B cell (primary cell): ENCODE data around the gene TCEAL7. TPM values are rescaled to one million over a fixed set of nuclear protein-coding genes. Genes with fewer than 3 reads are reported as not detected.

Experiments used
- ATAC-seq: fragments of 200-7000 bp; cut with Tn5 transposase; one replicate; pipeline ENCODE4 v1.10.0; 2021; ENCODE audit warnings: low read depth, mild to moderate bottlenecking, moderate number of reproducible peaks, moderate library complexity
- CTCF ChIA-PET: fragments of 350-600 bp; sonication (Branson Sonifier 250); formaldehyde crosslinking; loops from one replicate; lab custom pipeline; 2021; ENCODE audit warnings: antibody characterized with exemption, inconsistent platforms; lab: Charles Lee
- POLR2A ChIA-PET: fragments of 350-600 bp; sonication (Branson Sonifier 250); formaldehyde crosslinking; loops from one replicate; lab custom pipeline; 2021; ENCODE audit warnings: antibody characterized with exemption; lab: Charles Lee
- DNase-seq: peaks from one replicate; pipeline ENCODE4 v3.0.0; 2013
- H2AFZ ChIP-seq: 2 replicates; pipeline ENCODE4 v1.6.1; 2012; ENCODE audit warnings: mild to moderate bottlenecking, low read depth, low read length; ENCODE audit not compliant: insufficient read depth, poor library complexity, severe bottlenecking
- H3K27ac ChIP-seq, 2 donors: 1 replicate in 1 of 2; 2 replicates in 1 of 2; pipeline ENCODE4 v1.5.1; 2012 to 2013; ENCODE audit warnings: low read length in 2 of 2, mild to moderate bottlenecking in 2 of 2, moderate library complexity in 1 of 2
- H3K27me3 ChIP-seq, 4 experiments: fragments of 200-600 bp in 1 of 4; sonication (generic) in 1 of 4; replicated peaks in 1 of 4; 1 replicate in 2 of 4; 2 replicates in 2 of 4; pipeline versions ENCODE4 v1.6.1 to v1.7.0; 2013 to 2016; ENCODE audit warnings: low read length in 3 of 4, mild to moderate bottlenecking in 2 of 4, mixed read lengths in 1 of 4, moderate library complexity in 1 of 4; ENCODE audit not compliant: insufficient read depth in 4 of 4, control insufficient read depth in 3 of 4; ENCODE audit errors: control extremely low read depth in 1 of 4
- H3K36me3 ChIP-seq, 2 experiments: replicated peaks in 1 of 2; 1 replicate in 1 of 2; 2 replicates in 1 of 2; pipeline versions ENCODE4 v1.6.1 to v1.7.1; 2013; ENCODE audit warnings: low read length in 1 of 2; ENCODE audit not compliant: insufficient read depth in 2 of 2, control insufficient read depth in 1 of 2; ENCODE audit errors: control extremely low read depth in 1 of 2, extremely low read depth in 1 of 2
- H3K4me1 ChIP-seq, 2 donors: fragments of 200-600 bp in 1 of 2; sonication (generic) in 1 of 2; 1 replicate in 1 of 2; 2 replicates in 1 of 2; pipeline versions ENCODE4 v1.5.1 to v1.6.1; 2013 to 2017; ENCODE audit warnings: low read length in 2 of 2; ENCODE audit not compliant: control insufficient read depth in 2 of 2, insufficient read depth in 2 of 2
- H3K4me2 ChIP-seq: replicated peaks from 2 replicates; pipeline ENCODE3; 2012; ENCODE audit warnings: mild to moderate bottlenecking, low read depth, low read length; ENCODE audit not compliant: poor library complexity, severe bottlenecking
- H3K4me3 ChIP-seq, 5 experiments: fragments of 200-600 bp in 1 of 5; sonication (generic) in 1 of 5; 1 replicate in 3 of 5; 2 replicates in 2 of 5; pipeline versions ENCODE4 v1.5.1 to v1.7.0; 2011 to 2016; ENCODE audit warnings: low read length in 4 of 5, mild to moderate bottlenecking in 4 of 5, low read depth in 2 of 5, control low read depth in 1 of 5, moderate library complexity in 1 of 5; ENCODE audit not compliant: insufficient read depth in 1 of 5; ENCODE audit errors: control extremely low read depth in 1 of 5, extremely low read depth in 1 of 5
- H3K79me2 ChIP-seq: fragments of 200-600 bp; sonication (generic); one replicate; pipeline ENCODE4 v1.6.0; 2016; ENCODE audit warnings: low read length; ENCODE audit not compliant: control insufficient read depth, insufficient read depth
- H3K9ac ChIP-seq: fragments of 200-600 bp; sonication (generic); 2 replicates; pipeline ENCODE4 v1.6.1; 2017; ENCODE audit warnings: mild to moderate bottlenecking, low read length, moderate library complexity
- H3K9me3 ChIP-seq, 3 donors: one replicate each; pipeline versions ENCODE4 v1.6.1 to v1.7.1; 2013; ENCODE audit warnings: low read length in 2 of 3; ENCODE audit not compliant: control insufficient read depth in 2 of 3, insufficient read depth in 1 of 3; ENCODE audit errors: control extremely low read depth in 1 of 3
- H4K20me1 ChIP-seq: 2 replicates; pipeline ENCODE4 v1.6.0; 2012; ENCODE audit warnings: mild to moderate bottlenecking, low read length; ENCODE audit not compliant: insufficient read depth, control insufficient read depth, poor library complexity, severe bottlenecking
- H3K27ac Mint-ChIP-seq: one replicate; pipeline ENCODE4 v1.8.0; 2021; ENCODE audit warnings: mixed read lengths
- H3K27me3 Mint-ChIP-seq: one replicate; pipeline ENCODE4 v1.8.0; 2021; ENCODE audit warnings: mixed read lengths
- H3K4me1 Mint-ChIP-seq: one replicate; pipeline ENCODE4 v1.8.0; 2021; ENCODE audit warnings: mixed read lengths
- H3K4me3 Mint-ChIP-seq: one replicate; pipeline ENCODE4 v1.8.0; 2021; ENCODE audit warnings: mixed read lengths
- H3K9me3 Mint-ChIP-seq: one replicate; pipeline ENCODE4 v1.8.0; 2022; ENCODE audit warnings: mixed read lengths; ENCODE audit not compliant: insufficient read depth
- CTCF ChIP-seq: fragments of 200-600 bp; IDR thresholded peaks from one replicate; pipeline ENCODE4 v1.8.0; 2022; ENCODE audit warnings: antibody characterized with exemption, mild to moderate bottlenecking
- EZH2 ChIP-seq: IDR thresholded peaks from 2 replicates; pipeline ENCODE4 v1.6.1; 2012; ENCODE audit warnings: borderline replicate concordance, low read depth, mild to moderate bottlenecking, moderate library complexity, low read length; ENCODE audit not compliant: insufficient read depth, poor library complexity, severe bottlenecking
- WGBS: methylation state at CpG from one replicate; pipeline ENCODE4 v1.1.5; 2013; ENCODE audit warnings: missing lambda C conversion rate; ENCODE audit not compliant: insufficient coverage; 5-methylcytosine and 5-hydroxymethylcytosine counted together
- intact Hi-C: fragments of 100-400 bp; cut with micrococcal nuclease; formaldehyde crosslinking; loops from one replicate; pipeline ENCODE4 v1.10.0; 2022
- polyA plus RNA-seq: library from polyadenylated mRNA; depleted of rRNA; stranded (reverse); fragments of >200 nt; gene quantifications from 2 replicates; pipeline ENCODE4 v1.2.3, GENCODE V29; 2012
- total RNA-seq, 2 donors: library from RNA; stranded (reverse); fragments of 120-200 nt in 1 of 2; gene quantifications; 1 replicate in 1 of 2; 2 replicates in 1 of 2; pipeline versions ENCODE4 v1.2.3 to v1.2.4, GENCODE V29; 2013 to 2022

Gene TCEAL7
- total and polyA plus RNA-seq, 2 donors (not counting 1 experiment from before 2014, with no cell fraction given), result not detected

- Mint-ChIP-seq H3K27me3 (no peaks in the 10 kb centered on the region), H3K4me1 (peaks cover under 1% of the 10 kb centered on the region), H3K4me3 (no peak overlapping the region), H3K27ac (no peak overlapping the region), H3K9me3 (no peaks in the 10 kb centered on the region)
- TF ChIP-seq EZH2 (no peak), CTCF (no peak)
- POLR2A ChIA-PET, result no interaction called here
- WGBS, result no CpG with 5 or more reads among the region's 1 CpG
- Histone ChIP-seq H3K4me2 (no peak overlapping the region), H3K27ac (no peak overlapping the region), H3K9ac (no peak overlapping the region), H4K20me1 (no peaks in the 10 kb centered on the region), H2AFZ (no peak overlapping the region), H3K79me2 (no peaks in the 10 kb centered on the region), H3K4me1 (no peaks in the 10 kb centered on the region), H3K36me3 (no peaks in the 10 kb centered on the region), H3K9me3 (no peaks in the 10 kb centered on the region), H3K4me3 (no peak overlapping the region), H3K27me3 (no peaks in the 10 kb centered on the region)
- intact Hi-C loops, result no loop called here
- CTCF ChIA-PET, result no interaction called here
- no peak for ATAC-seq
- no peak for DNase-seq
These were observed 31.8 kb downstream of the TCEAL7 start for GRCh38 chrX:103361798-103362197.

GRCh38 chrX:103362474-103362873 is 32.4 kb downstream of the TCEAL7 start:
- DNase-seq (no peak), ATAC-seq (no peak)
- Mint-ChIP-seq H3K27me3 (no peaks in the 10 kb centered on the region), H3K9me3 (no peaks in the 10 kb centered on the region), H3K4me3 (no peak overlapping the region), H3K27ac (no peak overlapping the region), H3K4me1 (no peaks in the 10 kb centered on the region)
- Histone ChIP-seq H3K4me2 (no peak overlapping the region), H4K20me1 (no peaks in the 10 kb centered on the region), H3K4me3 (no peak overlapping the region), H3K9me3 (no peaks in the 10 kb centered on the region), H3K27ac (no peak overlapping the region), H3K36me3 (no peaks in the 10 kb centered on the region), H2AFZ (no peak overlapping the region), H3K79me2 (no peaks in the 10 kb centered on the region), H3K27me3 (no peaks in the 10 kb centered on the region), H3K4me1 (no peaks in the 10 kb centered on the region), H3K9ac (no peak overlapping the region)
- CTCF ChIA-PET, result no interaction called here
- no CpG with 5 or more reads among the region's 1 CpG for WGBS
- intact Hi-C loops, result no loop called here
- no peak for TF ChIP-seq EZH2
- POLR2A ChIA-PET, result no interaction called here
